GM19043 (cell line): Measurements from ENCODE around the gene SLC50A1.

Source experiments
- ATAC-seq: cut with Tn5 transposase; IDR thresholded peaks from one replicate; pipeline ENCODE4 v1.9.1; 2021; ENCODE audit warnings: low read depth; ENCODE audit not compliant: unreplicated experiment

Gene SLC50A1

GRCh38 chr1:155181371-155182051 lies 45.9 kb downstream of the SLC50A1 start:
- ATAC-seq, result no peak

GRCh38 chr1:155182052-155182550 lies 46.4 kb downstream of the SLC50A1 start:
- ATAC-seq, result no peak

- ATAC-seq, result no peak
Observed at GRCh38 chr1:155183775-155184221, 48.1 kb downstream of the SLC50A1 start.

GRCh38 chr1:155184351-155184811 lies 48.7 kb downstream of the SLC50A1 start:
- ATAC-seq, result no peak

GRCh38 chr1:155184835-155185782 lies 49.5 kb downstream of the SLC50A1 start:
- ATAC-seq, result peak; percentile 81

GRCh38 chr1:155185783-155186066 lies 50.1 kb downstream of the SLC50A1 start:
- no peak for ATAC-seq

- ATAC-seq, result no peak
Observed at GRCh38 chr1:155186067-155186793, 50.6 kb downstream of the SLC50A1 start.

GRCh38 chr1:155186794-155187455 lies 51.3 kb downstream of the SLC50A1 start:
- no peak for ATAC-seq

GRCh38 chr1:155187456-155187891 lies 51.8 kb downstream of the SLC50A1 start:
- ATAC-seq, result no peak

GRCh38 chr1:155188268-155188667 lies 52.6 kb downstream of the SLC50A1 start:
- no peak for ATAC-seq
